Skeletal muscle satellite cell (primary cell): Measurements from ENCODE around the gene GSC.

Source experiments
- H3K27me3 ChIP-seq: 2 replicates; pipeline ENCODE4 v1.7.0; 2013; ENCODE audit warnings: low read length; ENCODE audit not compliant: control insufficient read depth, insufficient read depth
- H3K36me3 ChIP-seq: 2 replicates; pipeline ENCODE4 v1.7.0; 2013; ENCODE audit warnings: mild to moderate bottlenecking, control low read depth, low read length; ENCODE audit not compliant: insufficient read depth
- H3K4me1 ChIP-seq: 2 replicates; pipeline ENCODE4 v1.7.0; 2013; ENCODE audit warnings: low read length; ENCODE audit not compliant: control insufficient read depth, insufficient read depth
- H3K4me2 ChIP-seq: 2 replicates; pipeline ENCODE4 v1.7.0; 2013; ENCODE audit warnings: mild to moderate bottlenecking, low read length
- H3K4me3 ChIP-seq: 2 replicates; pipeline ENCODE4 v1.7.0; 2013; ENCODE audit warnings: low read length
- H3K9ac ChIP-seq: 2 replicates; pipeline ENCODE4 v1.7.0; 2013; ENCODE audit warnings: mild to moderate bottlenecking, low read depth, low read length, moderate library complexity
- H3K9me3 ChIP-seq: replicated peaks from 2 replicates; pipeline ENCODE4 v1.7.0; 2013; ENCODE audit warnings: mild to moderate bottlenecking, control low read depth, low read length

GSC gene

GRCh38 chr14:94780536-94781399 lies 10.9 kb upstream of the GSC start:
- peaks cover under 1% of the 10 kb centered on the region for H3K27me3 ChIP-seq
- H3K9me3 ChIP-seq: no peaks in the 10 kb centered on the region
- no peak overlapping the region for H3K4me2 ChIP-seq
- H3K36me3 ChIP-seq: no peaks in the 10 kb centered on the region
- H3K9ac ChIP-seq: no peak overlapping the region
- H3K4me3 ChIP-seq: no peak overlapping the region
- H3K4me1 ChIP-seq: no peaks in the 10 kb centered on the region

GRCh38 chr14:94779713-94780112 lies 9.8 kb upstream of the GSC start:
- Histone ChIP-seq H3K9ac (no peak overlapping the region), H3K36me3 (no peaks in the 10 kb centered on the region), H3K4me2 (no peak overlapping the region), H3K9me3 (no peaks in the 10 kb centered on the region), H3K4me1 (no peaks in the 10 kb centered on the region), H3K27me3 (peaks cover 11% of the 10 kb centered on the region), H3K4me3 (no peak overlapping the region)

GRCh38 chr14:94775871-94776210 lies 5.9 kb upstream of the GSC start:
- Histone ChIP-seq H3K27me3 (peaks cover 49% of the 10 kb centered on the region), H3K4me3 (no peak overlapping the region), H3K4me2 (peak overlapping the region; percentile 43), H3K9ac (no peak overlapping the region), H3K9me3 (no peaks in the 10 kb centered on the region), H3K36me3 (no peaks in the 10 kb centered on the region), H3K4me1 (no peaks in the 10 kb centered on the region)

GRCh38 chr14:94775091-94775870 lies 5.4 kb upstream of the GSC start:
- Histone ChIP-seq H3K36me3 (no peaks in the 10 kb centered on the region), H3K27me3 (peaks cover 52% of the 10 kb centered on the region), H3K9ac (no peak overlapping the region), H3K4me1 (no peaks in the 10 kb centered on the region), H3K9me3 (no peaks in the 10 kb centered on the region), H3K4me3 (no peak overlapping the region), H3K4me2 (peak overlapping the region; percentile 43)

GRCh38 chr14:94774344-94775090 lies 4.6 kb upstream of the GSC start:
- Histone ChIP-seq H3K27me3 (peaks cover 56% of the 10 kb centered on the region), H3K36me3 (no peaks in the 10 kb centered on the region), H3K9ac (no peak overlapping the region)

GRCh38 chr14:94773655-94774343 lies 3.9 kb upstream of the GSC start:
- no peaks in the 10 kb centered on the region for H3K9me3 ChIP-seq
- peaks cover 10% of the 10 kb centered on the region for H3K4me1 ChIP-seq
- no peaks in the 10 kb centered on the region for H3K36me3 ChIP-seq
- H3K9ac ChIP-seq: no peak overlapping the region
- no peak overlapping the region for H3K4me2 ChIP-seq
- peaks cover 62% of the 10 kb centered on the region for H3K27me3 ChIP-seq
- no peak overlapping the region for H3K4me3 ChIP-seq

More at GRCh38 chr14:94774344-94775090, 4.6 kb upstream of the GSC start:
- peaks cover 4% of the 10 kb centered on the region for H3K4me1 ChIP-seq
- H3K9me3 ChIP-seq: no peaks in the 10 kb centered on the region
- no peak overlapping the region for H3K4me2 ChIP-seq
- H3K4me3 ChIP-seq: no peak overlapping the region

- Histone ChIP-seq H3K4me2 (no peak overlapping the region), H3K36me3 (no peaks in the 10 kb centered on the region), H3K4me3 (no peak overlapping the region), H3K9ac (no peak overlapping the region), H3K4me1 (peaks cover 16% of the 10 kb centered on the region), H3K27me3 (peaks cover 69% of the 10 kb centered on the region), H3K9me3 (no peaks in the 10 kb centered on the region)
Observed at GRCh38 chr14:94773061-94773648, 3.2 kb upstream of the GSC start.

GRCh38 chr14:94772548-94772947 lies 2.6 kb upstream of the GSC start:
- Histone ChIP-seq H3K4me3 (no peak overlapping the region), H3K9ac (no peak overlapping the region), H3K27me3 (peaks cover 73% of the 10 kb centered on the region), H3K36me3 (no peaks in the 10 kb centered on the region), H3K4me2 (no peak overlapping the region), H3K4me1 (peaks cover 16% of the 10 kb centered on the region), H3K9me3 (no peaks in the 10 kb centered on the region)

- H3K9me3 ChIP-seq: no peaks in the 10 kb centered on the region
- H3K36me3 ChIP-seq: no peaks in the 10 kb centered on the region
- H3K27me3 ChIP-seq: peaks cover 78% of the 10 kb centered on the region
Observed at GRCh38 chr14:94771906-94772490, 2.1 kb upstream of the GSC start.

GRCh38 chr14:94771158-94771905 lies 1.4 kb upstream of the GSC start:
- Histone ChIP-seq H3K4me3 (no peak overlapping the region), H3K4me2 (no peak overlapping the region), H3K4me1 (peaks cover 16% of the 10 kb centered on the region), H3K9ac (no peak overlapping the region), H3K27me3 (peaks cover 82% of the 10 kb centered on the region), H3K36me3 (no peaks in the 10 kb centered on the region), H3K9me3 (no peaks in the 10 kb centered on the region)

More at GRCh38 chr14:94771906-94772490, 2.1 kb upstream of the GSC start:
- H3K9ac ChIP-seq: no peak overlapping the region
- peaks cover 16% of the 10 kb centered on the region for H3K4me1 ChIP-seq
- no peak overlapping the region for H3K4me2 ChIP-seq
- no peak overlapping the region for H3K4me3 ChIP-seq
